Measurements from ENCODE around the gene SLC24A4. TPM values are rescaled to one million over a fixed set of nuclear protein-coding genes. Genes with fewer than 3 reads are reported as not detected.
A peak's percentile ranks its signal among the peaks of the same experiment; 100 is the strongest.

SLC24A4 gene
- total RNA-seq, 1 donor from 2014 or later = 3.5 TPM

GRCh38 chr14:92409043-92409442 is 86.1 kb downstream of the SLC24A4 start:
- TF ChIP-seq, protein P1, sequence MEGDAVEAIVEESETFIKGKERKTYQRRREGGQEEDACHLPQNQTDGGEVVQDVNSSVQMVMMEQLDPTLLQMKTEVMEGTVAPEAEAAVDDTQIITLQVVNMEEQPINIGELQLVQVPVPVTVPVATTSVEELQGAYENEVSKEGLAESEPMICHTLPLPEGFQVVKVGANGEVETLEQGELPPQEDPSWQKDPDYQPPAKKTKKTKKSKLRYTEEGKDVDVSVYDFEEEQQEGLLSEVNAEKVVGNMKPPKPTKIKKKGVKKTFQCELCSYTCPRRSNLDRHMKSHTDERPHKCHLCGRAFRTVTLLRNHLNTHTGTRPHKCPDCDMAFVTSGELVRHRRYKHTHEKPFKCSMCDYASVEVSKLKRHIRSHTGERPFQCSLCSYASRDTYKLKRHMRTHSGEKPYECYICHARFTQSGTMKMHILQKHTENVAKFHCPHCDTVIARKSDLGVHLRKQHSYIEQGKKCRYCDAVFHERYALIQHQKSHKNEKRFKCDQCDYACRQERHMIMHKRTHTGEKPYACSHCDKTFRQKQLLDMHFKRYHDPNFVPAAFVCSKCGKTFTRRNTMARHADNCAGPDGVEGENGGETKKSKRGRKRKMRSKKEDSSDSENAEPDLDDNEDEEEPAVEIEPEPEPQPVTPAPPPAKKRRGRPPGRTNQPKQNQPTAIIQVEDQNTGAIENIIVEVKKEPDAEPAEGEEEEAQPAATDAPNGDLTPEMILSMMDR (IDR thresholded peaks at IDR 0.05) = no peak
- ATAC-seq (no peak), DNase-seq (no peak)
- intact Hi-C loops (cut with DNase I) = no loop called here
- no peaks in the 10 kb centered on the region for H3K27me3 ChIP-seq (ENCODE audit: low read depth)
- peaks cover 9% of the 10 kb centered on the region for H3K4me1 ChIP-seq
- no peaks in the 10 kb centered on the region for H3K9me3 ChIP-seq
- peak overlapping the region; percentile 42 for H3K27ac ChIP-seq
- no peak overlapping the region for H3K4me3 ChIP-seq
- no peaks in the 10 kb centered on the region for H3K36me3 ChIP-seq

- no peaks in the 10 kb centered on the region for H3K27me3 ChIP-seq (ENCODE audit: low read depth)
- TF ChIP-seq, protein P1 (IDR thresholded peaks at IDR 0.05) = no peak
- H3K27ac ChIP-seq = no peak overlapping the region
- ATAC-seq (no peak), DNase-seq (no peak)
- H3K9me3 ChIP-seq = no peaks in the 10 kb centered on the region
- intact Hi-C loops (cut with DNase I) = no loop called here
- no peaks in the 10 kb centered on the region for H3K36me3 ChIP-seq
- no peak overlapping the region for H3K4me3 ChIP-seq
- H3K4me1 ChIP-seq = peaks cover 9% of the 10 kb centered on the region
These were observed 88.2 kb downstream of the SLC24A4 start for GRCh38 chr14:92411135-92411534.

- DNase-seq = no peak
- TF ChIP-seq, protein P1 (IDR thresholded peaks at IDR 0.05) = no peak
- Histone ChIP-seq H3K36me3 (no peaks in the 10 kb centered on the region), H3K4me3 (no peak overlapping the region), H3K4me1 (peaks cover 9% of the 10 kb centered on the region), H3K27ac (no peak overlapping the region), H3K9me3 (no peaks in the 10 kb centered on the region), H3K27me3 (ENCODE audit: low read depth) (no peaks in the 10 kb centered on the region)
- intact Hi-C loops (cut with DNase I) = no loop called here
- ATAC-seq = no peak
These were observed 89.0 kb downstream of the SLC24A4 start for GRCh38 chr14:92411941-92412340.

GRCh38 chr14:92412912-92413311 is 89.9 kb downstream of the SLC24A4 start:
- H3K27me3 ChIP-seq (ENCODE audit: low read depth) = no peaks in the 10 kb centered on the region
- TF ChIP-seq, protein P1 (IDR thresholded peaks at IDR 0.05) = no peak
- H3K4me3 ChIP-seq = no peak overlapping the region
- DNase-seq = no peak
- intact Hi-C loops (cut with DNase I) = no loop called here
- ATAC-seq = no peak
- H3K9me3 ChIP-seq = no peaks in the 10 kb centered on the region
- peaks cover 9% of the 10 kb centered on the region for H3K4me1 ChIP-seq
- H3K36me3 ChIP-seq = no peaks in the 10 kb centered on the region
- H3K27ac ChIP-seq = no peak overlapping the region

- no peaks in the 10 kb centered on the region for H3K36me3 ChIP-seq
- TF ChIP-seq, protein P1 (IDR thresholded peaks at IDR 0.05) = no peak
- H3K4me3 ChIP-seq = no peak overlapping the region
- H3K27me3 ChIP-seq (ENCODE audit: low read depth) = no peaks in the 10 kb centered on the region
- H3K4me1 ChIP-seq = peaks cover 12% of the 10 kb centered on the region
- no peak overlapping the region for H3K27ac ChIP-seq
- DNase-seq (no peak), ATAC-seq (no peak)
- intact Hi-C loops (cut with DNase I) = no loop called here
- no peaks in the 10 kb centered on the region for H3K9me3 ChIP-seq
These were observed 90.4 kb downstream of the SLC24A4 start for GRCh38 chr14:92413379-92413778.

All from lower lobe of right lung (tissue), 2 donors.